ENCODE data around the gene C3. TPM values are rescaled to one million over a fixed set of nuclear protein-coding genes. Genes with fewer than 3 reads are reported as not detected.
A peak's percentile ranks its signal among the peaks of the same experiment; 100 is the strongest.

Gene C3
- total RNA-seq, 2 experiments from 2014 or later: 0.93 to 1.0 TPM

GRCh38 chr19:6696239-6696820 lies 24.1 kb downstream of the C3 start:
- DNase-seq (no peak), ATAC-seq (no peak)
- Mint-ChIP-seq H3K36me3 (ENCODE audit: low read depth) (no peaks in the 10 kb centered on the region), H3K9me3 (ENCODE audit: low read depth) (no peaks in the 10 kb centered on the region), H3K27me3 (no peaks in the 10 kb centered on the region), H3K4me3 (no peak overlapping the region), H3K4me1 (peaks cover 4% of the 10 kb centered on the region), H3K27ac (no peak overlapping the region)
- ChIA-PET CTCF (interaction anchor here (1.5 kb wide), 1 partner anchor 10 kb away, joined by 5 read pairs; no protein-coding TSS in a partner anchor), POLR2A (interaction anchor here (0.6 kb wide), 1 partner anchor 41 kb away, joined by 3 read pairs; the partner anchor contains the start of gene GPR108)
- intact Hi-C loops (cut with DNase I, micrococcal nuclease): no loop called here

GRCh38 chr19:6694147-6694815 lies 26.2 kb downstream of the C3 start:
- CTCF ChIA-PET: no interaction called here
- Mint-ChIP-seq H3K27ac (no peak overlapping the region), H3K27me3 (no peaks in the 10 kb centered on the region), H3K4me3 (no peak overlapping the region), H3K36me3 (ENCODE audit: low read depth) (no peaks in the 10 kb centered on the region), H3K9me3 (ENCODE audit: low read depth) (no peaks in the 10 kb centered on the region), H3K4me1 (peaks cover 9% of the 10 kb centered on the region)
- POLR2A ChIA-PET: no interaction called here
- DNase-seq (peak; percentile 29), ATAC-seq (peak; percentile 70)
- intact Hi-C loops (cut with DNase I, micrococcal nuclease): no loop called here

GRCh38 chr19:6693681-6694080 lies 26.8 kb downstream of the C3 start:
- intact Hi-C loops (cut with DNase I, micrococcal nuclease): no loop called here
- Mint-ChIP-seq H3K4me1 (peaks cover 13% of the 10 kb centered on the region), H3K9me3 (ENCODE audit: low read depth) (no peaks in the 10 kb centered on the region), H3K4me3 (no peak overlapping the region), H3K27ac (no peak overlapping the region), H3K36me3 (ENCODE audit: low read depth) (no peaks in the 10 kb centered on the region), H3K27me3 (no peaks in the 10 kb centered on the region)
- ATAC-seq (peak; percentile 39), DNase-seq (peak; percentile 38)
- ChIA-PET CTCF (interaction anchor here (0.7 kb wide), 1 partner anchor 17 kb away, joined by 4 read pairs; no protein-coding TSS in a partner anchor), POLR2A (no interaction called here)

- CTCF ChIA-PET: interaction anchor here (0.7 kb wide), 1 partner anchor 16 kb away, joined by 4 read pairs; no protein-coding TSS in a partner anchor
These were observed 27.4 kb downstream of the C3 start for GRCh38 chr19:6693056-6693471.

GRCh38 chr19:6692027-6692426 lies 28.4 kb downstream of the C3 start:
- no peak overlapping the region for H3K4me3 Mint-ChIP-seq
- intact Hi-C loops (cut with DNase I, micrococcal nuclease): no loop called here
- H3K9me3 Mint-ChIP-seq (ENCODE audit: low read depth): no peaks in the 10 kb centered on the region
- ChIA-PET POLR2A (no interaction called here), CTCF (no interaction called here)
- no peak overlapping the region for H3K27ac Mint-ChIP-seq
- H3K27me3 Mint-ChIP-seq: no peaks in the 10 kb centered on the region
- H3K4me1 Mint-ChIP-seq: peaks cover 15% of the 10 kb centered on the region
- no peaks in the 10 kb centered on the region for H3K36me3 Mint-ChIP-seq (ENCODE audit: low read depth)
- no peak for DNase-seq
- ATAC-seq: no peak

More at GRCh38 chr19:6693056-6693471, 27.4 kb downstream of the C3 start:
- no peak for ATAC-seq
- Mint-ChIP-seq H3K4me1 (peaks cover 14% of the 10 kb centered on the region), H3K27ac (no peak overlapping the region), H3K4me3 (no peak overlapping the region), H3K36me3 (ENCODE audit: low read depth) (no peaks in the 10 kb centered on the region), H3K9me3 (ENCODE audit: low read depth) (no peaks in the 10 kb centered on the region), H3K27me3 (no peaks in the 10 kb centered on the region)
- POLR2A ChIA-PET: no interaction called here
- DNase-seq: no peak
- intact Hi-C loops (cut with DNase I, micrococcal nuclease): no loop called here

GRCh38 chr19:6691342-6691741 lies 29.1 kb downstream of the C3 start:
- no peak for ATAC-seq
- Mint-ChIP-seq H3K9me3 (ENCODE audit: low read depth) (no peaks in the 10 kb centered on the region), H3K27ac (no peak overlapping the region), H3K27me3 (no peaks in the 10 kb centered on the region), H3K4me1 (peaks cover 18% of the 10 kb centered on the region), H3K36me3 (ENCODE audit: low read depth) (no peaks in the 10 kb centered on the region), H3K4me3 (no peak overlapping the region)
- ChIA-PET POLR2A (no interaction called here), CTCF (no interaction called here)
- intact Hi-C loops (cut with DNase I, micrococcal nuclease): no loop called here
- DNase-seq: no peak

- CTCF ChIA-PET: interaction anchor here (0.7 kb wide), 1 partner anchor 71 kb away, joined by 3 read pairs; no protein-coding TSS in a partner anchor
- DNase-seq: no peak
- intact Hi-C loops (cut with DNase I, micrococcal nuclease): no loop called here
- POLR2A ChIA-PET: no interaction called here
- no peak overlapping the region for H3K4me3 Mint-ChIP-seq
- no peak for ATAC-seq
- H3K27ac Mint-ChIP-seq: no peak overlapping the region
- peaks cover 18% of the 10 kb centered on the region for H3K4me1 Mint-ChIP-seq
- no peaks in the 10 kb centered on the region for H3K9me3 Mint-ChIP-seq (ENCODE audit: low read depth)
- H3K36me3 Mint-ChIP-seq (ENCODE audit: low read depth): no peaks in the 10 kb centered on the region
- no peaks in the 10 kb centered on the region for H3K27me3 Mint-ChIP-seq
These were observed 30.1 kb downstream of the C3 start for GRCh38 chr19:6690160-6690885.

- Mint-ChIP-seq H3K9me3 (ENCODE audit: low read depth) (peaks cover 3% of the 10 kb centered on the region), H3K27me3 (peaks cover 3% of the 10 kb centered on the region), H3K4me3 (no peak overlapping the region), H3K4me1 (peaks cover 18% of the 10 kb centered on the region), H3K27ac (no peak overlapping the region), H3K36me3 (ENCODE audit: low read depth) (no peaks in the 10 kb centered on the region)
- intact Hi-C loops (cut with DNase I, micrococcal nuclease): no loop called here
- DNase-seq: no peak
- ChIA-PET POLR2A (interaction anchor here (1.0 kb wide), 1 partner anchor 25 kb away, joined by 3 read pairs; no protein-coding TSS in a partner anchor), CTCF (no interaction called here)
- ATAC-seq: peak; percentile 79
These were observed 33.3 kb downstream of the C3 start for GRCh38 chr19:6687114-6687513.

- peaks cover 18% of the 10 kb centered on the region for H3K4me1 Mint-ChIP-seq
- H3K27me3 Mint-ChIP-seq: peaks cover 3% of the 10 kb centered on the region
- ATAC-seq (no peak), DNase-seq (no peak)
- peaks cover 3% of the 10 kb centered on the region for H3K9me3 Mint-ChIP-seq (ENCODE audit: low read depth)
- H3K4me3 Mint-ChIP-seq: no peak overlapping the region
- ChIA-PET POLR2A (interaction anchor here (1.0 kb wide), 1 partner anchor 25 kb away, joined by 3 read pairs; no protein-coding TSS in a partner anchor), CTCF (interaction anchor here (1.3 kb wide), 1 partner anchor 9 kb away, joined by 5 read pairs; no protein-coding TSS in a partner anchor)
- H3K36me3 Mint-ChIP-seq (ENCODE audit: low read depth): no peaks in the 10 kb centered on the region
- H3K27ac Mint-ChIP-seq: no peak overlapping the region
- intact Hi-C loops (cut with DNase I, micrococcal nuclease): no loop called here
These were observed 33.8 kb downstream of the C3 start for GRCh38 chr19:6686628-6686975.

GRCh38 chr19:6685962-6686627 lies 34.4 kb downstream of the C3 start:
- no peak for ATAC-seq
- H3K9me3 Mint-ChIP-seq (ENCODE audit: low read depth): peaks cover 3% of the 10 kb centered on the region

GRCh38 chr19:6685482-6685881 lies 35.0 kb downstream of the C3 start:
- Mint-ChIP-seq H3K27me3 (peaks cover 3% of the 10 kb centered on the region), H3K4me3 (no peak overlapping the region), H3K36me3 (ENCODE audit: low read depth) (no peaks in the 10 kb centered on the region), H3K9me3 (ENCODE audit: low read depth) (peaks cover 3% of the 10 kb centered on the region), H3K27ac (no peak overlapping the region), H3K4me1 (peaks cover 18% of the 10 kb centered on the region)
- ATAC-seq (no peak), DNase-seq (no peak)
- CTCF ChIA-PET: interaction anchor here (1.3 kb wide), 1 partner anchor 10 kb away, joined by 5 read pairs; no protein-coding TSS in a partner anchor
- intact Hi-C loops (cut with DNase I, micrococcal nuclease): no loop called here
- POLR2A ChIA-PET: no interaction called here

More at GRCh38 chr19:6685962-6686627, 34.4 kb downstream of the C3 start:
- ChIA-PET POLR2A (no interaction called here), CTCF (interaction anchor here (1.3 kb wide), 1 partner anchor 9 kb away, joined by 5 read pairs; no protein-coding TSS in a partner anchor)
- DNase-seq: no peak
- Mint-ChIP-seq H3K4me3 (no peak overlapping the region), H3K27me3 (peaks cover 3% of the 10 kb centered on the region), H3K4me1 (peaks cover 18% of the 10 kb centered on the region), H3K27ac (no peak overlapping the region), H3K36me3 (ENCODE audit: low read depth) (no peaks in the 10 kb centered on the region)
- intact Hi-C loops (cut with DNase I, micrococcal nuclease): no loop called here

Measured in activated CD4-positive, alpha-beta T cell treated with anti-CD3 and anti-CD28 coated beads for 36 hours (primary cell).